PC-9 (cell line): ENCODE data around the gene RTEL1. TPM values are rescaled to one million over a fixed set of nuclear protein-coding genes. Genes with fewer than 3 reads are reported as not detected.

Experiments
- BruUV-seq: library from RNA; stranded (reverse); fragments of 400-500 nt; replicated peaks from 2 replicates; lab custom pipeline; 2021; lab: Mats Ljungman, UMichigan
- CTCF ChIA-PET: fragments of 300-600 bp; sonication (Branson Sonifier 250); formaldehyde crosslinking; loops from one replicate; lab custom pipeline; 2022; ENCODE audit warnings: antibody characterized with exemption; lab: Charles Lee
- POLR2A ChIA-PET: fragments of 300-600 bp; sonication (Branson Sonifier 250); formaldehyde crosslinking; loops from one replicate; lab custom pipeline; 2022; ENCODE audit warnings: antibody characterized with exemption; ENCODE audit not compliant: unreplicated experiment; lab: Charles Lee
- DNase-seq, 2 experiments: peaks; one replicate each; pipeline versions ENCODE4 v3.0.0 to v3.0.0-alpha.2; 2015 to 2022; ENCODE audit warnings: mixed read lengths in 1 of 2
- H2AFZ ChIP-seq: fragments of 200-600 bp; sonication (generic); 2 replicates; pipeline ENCODE4 v1.8.1; 2017; ENCODE audit warnings: antibody characterized with exemption
- H3F3A ChIP-seq: fragments of 200-600 bp; sonication (generic); 2 replicates; pipeline ENCODE4 v1.8.1; 2017; ENCODE audit warnings: antibody characterized with exemption, mild to moderate bottlenecking, low read depth; ENCODE audit not compliant: insufficient read depth
- H3K27ac ChIP-seq: fragments of 200-600 bp; sonication (generic); 2 replicates; pipeline ENCODE4 v1.6.1; 2016; ENCODE audit warnings: mixed run types
- H3K27me3 ChIP-seq: fragments of 200-600 bp; sonication (generic); 2 replicates; pipeline ENCODE4 v1.6.1; 2016; ENCODE audit warnings: low read depth, mixed run types; ENCODE audit not compliant: insufficient read depth
- H3K36me3 ChIP-seq: fragments of 200-600 bp; sonication (generic); 2 replicates; pipeline ENCODE4 v1.6.1; 2016; ENCODE audit warnings: low read depth, mixed run types
- H3K4me1 ChIP-seq: fragments of 200-600 bp; sonication (generic); replicated peaks from 2 replicates; pipeline ENCODE4 v1.6.1; 2016; ENCODE audit warnings: mixed run types; ENCODE audit not compliant: insufficient read depth
- H3K4me2 ChIP-seq: fragments of 200-600 bp; sonication (generic); 2 replicates; pipeline ENCODE4 v1.6.1; 2017; ENCODE audit warnings: mixed run types
- H3K4me3 ChIP-seq: fragments of 200-600 bp; sonication (generic); 2 replicates; pipeline ENCODE4 v1.6.1; 2016; ENCODE audit warnings: mixed run types
- H3K79me2 ChIP-seq: fragments of 200-600 bp; sonication (generic); 2 replicates; pipeline ENCODE4 v1.6.1; 2017; ENCODE audit warnings: low read depth, mixed run types
- H3K9me2 ChIP-seq: fragments of 200-600 bp; sonication (generic); 2 replicates; pipeline ENCODE4 v1.8.1; 2017; ENCODE audit warnings: mild to moderate bottlenecking; ENCODE audit not compliant: insufficient read depth
- H3K9me3 ChIP-seq: fragments of 200-600 bp; sonication (generic); 2 replicates; pipeline ENCODE4 v1.8.1; 2016; ENCODE audit warnings: low read depth; ENCODE audit not compliant: insufficient read depth
- H4K20me1 ChIP-seq: fragments of 200-600 bp; sonication (generic); 2 replicates; pipeline ENCODE4 v1.8.1; 2017; ENCODE audit not compliant: insufficient read depth
- CTCF ChIP-seq: fragments of 200-600 bp; sonication (generic); conservative IDR thresholded peaks from 2 replicates; pipeline ENCODE4 v1.6.1; 2017; ENCODE audit warnings: mixed run types, antibody characterized with exemption, mild to moderate bottlenecking, moderate library complexity
- EZH2 ChIP-seq: fragments of 200-600 bp; sonication (generic); IDR thresholded peaks from 2 replicates; pipeline ENCODE4 v1.8.0; 2017; ENCODE audit warnings: antibody characterized with exemption, low read depth
- intact Hi-C: fragments of 100-400 bp; cut with micrococcal nuclease; formaldehyde crosslinking; loops from one replicate; pipeline ENCODE4 v1.10.0; 2022; ENCODE audit not compliant: unreplicated experiment
- total RNA-seq: library from RNA; stranded (reverse); gene quantifications from 2 replicates; pipeline ENCODE4 v1.2.3, GENCODE V29; 2021

The RTEL1 gene
- total RNA-seq, 1 experiment from 2014 or later: 36.0 TPM

DNA sequence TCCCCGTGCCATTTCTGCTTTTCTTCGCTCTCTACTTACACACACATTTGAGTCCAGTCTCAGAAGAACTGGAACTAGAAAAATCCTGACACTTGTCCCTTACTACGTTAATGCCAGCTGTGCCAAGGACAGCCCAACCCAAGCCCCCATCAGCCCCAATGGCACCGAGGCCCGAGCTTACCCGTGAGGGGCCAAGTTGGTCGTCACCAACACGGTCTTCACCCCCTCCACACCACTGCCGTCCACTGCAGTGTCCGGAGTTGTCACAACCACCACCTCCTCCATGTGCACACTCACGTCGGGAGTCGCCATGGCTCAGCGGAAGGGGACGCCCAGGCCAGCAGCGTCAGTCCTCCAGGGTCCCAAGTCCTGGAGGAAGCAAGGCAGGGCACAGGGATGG is 39.0 kb upstream of the RTEL1 start:
- DNase-seq: no peak
- TF ChIP-seq EZH2 (no peak), CTCF (no peak)
- no peaks in the 10 kb centered on the region for H3K4me1 ChIP-seq
- no peak overlapping the region for H3K27ac ChIP-seq
- H3K9me3 ChIP-seq: no peaks in the 10 kb centered on the region
- intact Hi-C loops: no loop called here
- H3K9me2 ChIP-seq: no peaks in the 10 kb centered on the region
- H2AFZ ChIP-seq: no peak overlapping the region
- H3K4me2 ChIP-seq: no peak overlapping the region
- no TSS peak for BruUV-seq
- H4K20me1 ChIP-seq: peaks cover 15% of the 10 kb centered on the region
- no peaks in the 10 kb centered on the region for H3F3A ChIP-seq
- POLR2A ChIA-PET: no interaction called here
- peaks cover 47% of the 10 kb centered on the region for H3K79me2 ChIP-seq
- peaks cover 9% of the 10 kb centered on the region; the same call in 1 of the 2 replicates for H3K36me3 ChIP-seq
- CTCF ChIA-PET: no interaction called here
- no peaks in the 10 kb centered on the region for H3K27me3 ChIP-seq
- H3K4me3 ChIP-seq: no peak overlapping the region

GRCh38 chr20:63619505-63619904 is 38.6 kb upstream of the RTEL1 start:
- peaks cover 15% of the 10 kb centered on the region for H4K20me1 ChIP-seq
- no peak overlapping the region for H2AFZ ChIP-seq
- CTCF ChIA-PET: no interaction called here
- DNase-seq: no peak
- H3K27me3 ChIP-seq: no peaks in the 10 kb centered on the region
- no peaks in the 10 kb centered on the region for H3K4me1 ChIP-seq
- TF ChIP-seq CTCF (no peak), EZH2 (no peak)
- H3K4me3 ChIP-seq: no peak overlapping the region
- no peaks in the 10 kb centered on the region for H3K9me3 ChIP-seq
- peaks cover 9% of the 10 kb centered on the region; the same call in 1 of the 2 replicates for H3K36me3 ChIP-seq
- H3K79me2 ChIP-seq: peaks cover 50% of the 10 kb centered on the region
- no peak overlapping the region for H3K27ac ChIP-seq
- peaks cover under 1% of the 10 kb centered on the region; the same call in 1 of the 2 replicates for H3F3A ChIP-seq
- H3K4me2 ChIP-seq: no peak overlapping the region
- intact Hi-C loops: no loop called here
- no peaks in the 10 kb centered on the region for H3K9me2 ChIP-seq
- BruUV-seq: no TSS peak
- POLR2A ChIA-PET: no interaction called here

DNA sequence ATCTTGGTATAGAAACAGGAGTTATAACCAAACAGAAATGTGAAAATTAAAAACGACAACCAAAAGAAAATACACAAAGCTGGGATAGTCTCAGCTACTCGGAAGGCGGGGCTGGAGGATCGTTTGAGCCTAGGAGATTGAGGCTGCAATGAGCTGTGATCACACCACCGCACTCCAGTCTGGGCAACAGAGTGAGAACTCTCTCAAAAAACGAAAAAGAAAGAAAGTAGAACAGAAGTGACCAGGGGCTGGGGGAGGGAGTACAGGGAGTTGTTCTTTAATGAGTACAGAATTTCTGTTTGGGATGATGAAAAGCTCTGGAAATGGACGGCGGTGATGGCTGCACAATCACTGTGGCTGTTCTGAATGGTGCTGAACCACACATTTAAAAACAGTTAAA is 37.1 kb upstream of the RTEL1 start:
- Histone ChIP-seq H4K20me1 (peaks cover 15% of the 10 kb centered on the region), H3K27ac (no peak overlapping the region), H2AFZ (no peak overlapping the region), H3K4me3 (no peak overlapping the region), H3K79me2 (peaks cover 65% of the 10 kb centered on the region), H3K9me2 (no peaks in the 10 kb centered on the region), H3K36me3 (peaks cover 9% of the 10 kb centered on the region; the same call in 1 of the 2 replicates), H3K27me3 (no peaks in the 10 kb centered on the region), H3K9me3 (no peaks in the 10 kb centered on the region), H3K4me2 (no peak overlapping the region), H3K4me1 (peaks cover 12% of the 10 kb centered on the region), H3F3A (peaks cover 14% of the 10 kb centered on the region; the same call in 1 of the 2 replicates)
- no TSS peak for BruUV-seq
- DNase-seq: no peak
- ChIA-PET POLR2A (no interaction called here), CTCF (no interaction called here)
- intact Hi-C loops: no loop called here
- TF ChIP-seq EZH2: no peak
- no peak for TF ChIP-seq CTCF
